Vagina (tissue), 2 donors: ENCODE data around the gene SLC1A2.

Source experiments
- CTCF ChIP-seq, 3 experiments: fragments of 450-650 bp in 2 of 3; fragments of 200-600 bp in 1 of 3; sonication (generic) in 1 of 3; IDR thresholded peaks; one replicate each; pipeline ENCODE4 v1.5.1; 2017 to 2019; ENCODE audit warnings: antibody characterized with exemption in 3 of 3, mild to moderate bottlenecking in 2 of 3, moderate library complexity in 2 of 3
- POLR2A ChIP-seq, 2 donors: fragments of 450-650 bp; IDR thresholded peaks; one replicate each; pipeline ENCODE4 v1.6.1; 2017; ENCODE audit warnings: antibody characterized with exemption in 2 of 2, mild to moderate bottlenecking in 2 of 2, moderate library complexity in 2 of 2

- TF ChIP-seq CTCF (IDR thresholded peaks at IDR 0.05) (no peak), POLR2A (IDR thresholded peaks at IDR 0.05) (no peak)
Observed at GRCh38 chr11:35231076-35231860, 188.1 kb downstream of the SLC1A2 start.
